Suppressor macrophage treated with lipopolysaccharide for 4 hours (primary cell): ENCODE results near the gene NEK7.
"Not testable (repeated sequence)": the region's sequence is repeated elsewhere in the genome, so short reads cannot be mapped to it uniquely, and the experiment has no call there.

ENCODE experiments used
- DNase-seq: peaks from one replicate; pipeline ENCODE4 v3.0.0-alpha.2; 2020

The NEK7 gene

GRCh38 chr1:198212126-198212525 is 55.3 kb downstream of the NEK7 start:
- DNase-seq, result no peak

- DNase-seq, result peak; percentile 78
Measured at GRCh38 chr1:198212675-198213074, 55.9 kb downstream of the NEK7 start.

- no peak for DNase-seq
Measured at GRCh38 chr1:198214924-198215323, 58.1 kb downstream of the NEK7 start.

GRCh38 chr1:198220428-198220827 is 63.6 kb downstream of the NEK7 start:
- DNase-seq, result peak; percentile 37

- DNase-seq, result not testable (repeated sequence)
Measured at GRCh38 chr1:198227010-198227409, 70.2 kb downstream of the NEK7 start.

GRCh38 chr1:198227454-198227853 is 70.7 kb downstream of the NEK7 start:
- DNase-seq, result not testable (repeated sequence)

GRCh38 chr1:198228925-198229324 is 72.1 kb downstream of the NEK7 start:
- DNase-seq, result no peak

- no peak for DNase-seq
Measured at GRCh38 chr1:198231779-198232178, 75.0 kb downstream of the NEK7 start.

GRCh38 chr1:198232378-198232777 is 75.6 kb downstream of the NEK7 start:
- no peak for DNase-seq

GRCh38 chr1:198232940-198233675 is 76.3 kb downstream of the NEK7 start:
- no peak for DNase-seq

GRCh38 chr1:198234520-198235251 is 77.9 kb downstream of the NEK7 start:
- peak; percentile 69 for DNase-seq

GRCh38 chr1:198238121-198238520 is 81.3 kb downstream of the NEK7 start:
- DNase-seq, result peak; percentile 73

GRCh38 chr1:198241553-198241952 is 84.8 kb downstream of the NEK7 start:
- no peak for DNase-seq

GRCh38 chr1:198244772-198245171 is 88.0 kb downstream of the NEK7 start:
- DNase-seq, result no peak

- peak; percentile 21 for DNase-seq
Measured at GRCh38 chr1:198245379-198245778, 88.6 kb downstream of the NEK7 start.

GRCh38 chr1:198246337-198246736 is 89.5 kb downstream of the NEK7 start:
- no peak for DNase-seq

- no peak for DNase-seq
Measured at GRCh38 chr1:198253259-198253658, 96.5 kb downstream of the NEK7 start.

- peak; percentile 71 for DNase-seq
Measured at GRCh38 chr1:198253668-198254067, 96.9 kb downstream of the NEK7 start.

GRCh38 chr1:198254521-198254920 is 97.7 kb downstream of the NEK7 start:
- DNase-seq, result no peak

GRCh38 chr1:198254948-198255347 is 98.2 kb downstream of the NEK7 start:
- no peak for DNase-seq

GRCh38 chr1:198255784-198256183 is 99.0 kb downstream of the NEK7 start:
- no peak for DNase-seq

- DNase-seq, result peak; percentile 62
Measured at GRCh38 chr1:198258491-198258890, 101.7 kb downstream of the NEK7 start.

GRCh38 chr1:198259333-198260074 is 102.7 kb downstream of the NEK7 start:
- DNase-seq, result no peak

- DNase-seq, result no peak
Measured at GRCh38 chr1:198261886-198262285, 105.1 kb downstream of the NEK7 start.
